ENCODE results near the gene SERINC4.
"Not testable (repeated sequence)": the region's sequence is repeated elsewhere in the genome, so short reads cannot be mapped to it uniquely, and the experiment has no call there.

SERINC4 gene

GRCh38 chr15:43748376-43748775 lies 51.6 kb downstream of the SERINC4 start:
- no peak for DNase-seq

- not testable (repeated sequence) for DNase-seq
These were observed 53.1 kb downstream of the SERINC4 start for GRCh38 chr15:43746903-43747309.

- DNase-seq, result peak; percentile 54
These were observed 53.6 kb downstream of the SERINC4 start, which contains the start of gene PDIA3 for GRCh38 chr15:43746245-43746902. TSS of gene PDIA3 (plus strand) at chr15:43746438. CDS start at chr15:43746540, 102 bp downstream.

Measured in NCI-H2227 treated with DMSO at 0.1 percent for 48 hours (cell line).